ENCODE measurements around the gene LNX1. TPM values are rescaled to one million over a fixed set of nuclear protein-coding genes. Genes with fewer than 3 reads are reported as not detected.

The LNX1 gene
- total and polyA plus RNA-seq, 10 of the 15 experiments (the other 5 are each of a cell fraction or from before 2014, with no cell fraction given): 0.72 to 1.4 (median 1.0) TPM

DNA sequence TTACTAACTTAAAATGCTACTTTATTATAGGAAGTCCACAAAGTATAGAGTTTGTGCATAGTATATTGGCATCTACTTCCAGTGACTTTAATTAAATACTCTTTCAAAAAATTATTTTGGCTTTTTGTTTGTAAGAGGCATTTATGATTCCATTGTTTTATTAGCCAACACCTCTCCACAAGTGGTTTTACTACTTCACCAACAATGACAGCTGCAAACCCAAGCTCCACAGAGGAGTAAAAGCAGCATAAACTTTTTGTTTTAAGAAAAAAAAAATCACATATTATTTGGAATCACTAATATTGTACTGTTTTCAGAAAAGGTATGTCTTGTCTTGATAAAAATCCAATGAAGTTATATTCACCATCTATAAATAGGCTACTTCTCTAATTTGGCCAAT is 125.4 kb downstream of the LNX1 start (continued):
- TF ChIP-seq EP300 (IDR thresholded peaks at IDR 0.05; ENCODE audit: borderline replicate concordance in 1 of 2, control insufficient read depth in 1 of 2, low read depth in 2 of 2, low read length in 2 of 2) (no peak), GABPA (IDR thresholded peaks at IDR 0.05; ENCODE audit: low read depth) (no peak), ATF7 (IDR thresholded peaks at IDR 0.05; ENCODE audit: low read depth) (no peak), CHD1 (IDR thresholded peaks at IDR 0.05; ENCODE audit: low read depth, low read length) (no peak), NFXL1 (IDR thresholded peaks at IDR 0.05; ENCODE audit: borderline replicate concordance) (no peak), NR2C1 (IDR thresholded peaks at IDR 0.05) (no peak)

GRCh38 chr4:53465281-53465680 is 126.0 kb downstream of the LNX1 start:
- H3K36me3 ChIP-seq (ENCODE audit: control insufficient read depth in 2 of 2, insufficient read depth in 2 of 2, low read length in 1 of 2): 0 out of 4 replicates have a peak, but pooled peaks cover 0 to 3% of the 10 kb centered on the region in 2 experiments

More at GRCh38 chr4:53465281-53465680, 126.0 kb downstream of the LNX1 start:
- Histone ChIP-seq H3K4me2 (ENCODE audit: control insufficient read depth, insufficient read depth) (no peak overlapping the region), H3K4me1 (ENCODE audit: control insufficient read depth, insufficient read depth, low read length) (no peaks in the 10 kb centered on the region), H3K4me3 (no peak overlapping the region), H3K27ac (ENCODE audit: control insufficient read depth, insufficient read depth) (no peak overlapping the region), H3K79me2 (ENCODE audit: control insufficient read depth, insufficient read depth, low read length) (no peaks in the 10 kb centered on the region), H2AFZ (ENCODE audit: control insufficient read depth, low read depth, low read length) (no peak overlapping the region), H3K9me3 (replicated peaks; ENCODE audit: control insufficient read depth, insufficient read depth, low read length) (no peaks in the 10 kb centered on the region), H3K9ac (ENCODE audit: control insufficient read depth, insufficient read depth, low read length) (no peak overlapping the region), H4K20me1 (ENCODE audit: control insufficient read depth, insufficient read depth) (no peaks in the 10 kb centered on the region), H3K27me3 (replicated peaks in 1 of 2; ENCODE audit: control insufficient read depth in 2 of 2, insufficient read depth in 2 of 2, low read length in 1 of 2) (no peaks in the 10 kb centered on the region)
- RAD21 ChIA-PET (ENCODE audit: unreplicated experiment): interaction anchor here (0.6 kb wide), 1 partner anchor 184 kb away, joined by 3 read pairs; no protein-coding TSS in a partner anchor
- SMC1A ChIA-PET (ENCODE audit: uncharacterized antibody, unreplicated experiment): interaction anchor here (1.9 to 2.5 kb wide), 2 partner anchors 10 to 12 kb away, joined by 8 to 10 read pairs; no protein-coding TSS in a partner anchor
- intact Hi-C loops (cut with micrococcal nuclease; ENCODE audit: unreplicated experiment): no loop called here
- ATAC-seq: no peak
- in situ Hi-C loops (cut with MboI): no loop called here
- no peak for DNase-seq (ENCODE audit: low read depth, low spot score)
- BruUV-seq (replicated peaks): no TSS peak
- 96% methylated on average over 2 of the region's 2 CpGs for WGBS (ENCODE audit: insufficient coverage, insufficient replicate concordance, low lambda C conversion rate, missing lambda C conversion rate)
- CTCF ChIA-PET: interaction anchor here (0.8 to 1.8 kb wide), 6 partner anchors 22 to 753 kb away, joined by 3 to 5 read pairs (median 4); no protein-coding TSS in a partner anchor
- TF ChIP-seq EGR1 (IDR thresholded peaks at IDR 0.05; ENCODE audit: borderline replicate concordance in 1 of 2, low read depth in 2 of 2, low read length in 2 of 2): no peak
- TF ChIP-seq, protein P1, sequence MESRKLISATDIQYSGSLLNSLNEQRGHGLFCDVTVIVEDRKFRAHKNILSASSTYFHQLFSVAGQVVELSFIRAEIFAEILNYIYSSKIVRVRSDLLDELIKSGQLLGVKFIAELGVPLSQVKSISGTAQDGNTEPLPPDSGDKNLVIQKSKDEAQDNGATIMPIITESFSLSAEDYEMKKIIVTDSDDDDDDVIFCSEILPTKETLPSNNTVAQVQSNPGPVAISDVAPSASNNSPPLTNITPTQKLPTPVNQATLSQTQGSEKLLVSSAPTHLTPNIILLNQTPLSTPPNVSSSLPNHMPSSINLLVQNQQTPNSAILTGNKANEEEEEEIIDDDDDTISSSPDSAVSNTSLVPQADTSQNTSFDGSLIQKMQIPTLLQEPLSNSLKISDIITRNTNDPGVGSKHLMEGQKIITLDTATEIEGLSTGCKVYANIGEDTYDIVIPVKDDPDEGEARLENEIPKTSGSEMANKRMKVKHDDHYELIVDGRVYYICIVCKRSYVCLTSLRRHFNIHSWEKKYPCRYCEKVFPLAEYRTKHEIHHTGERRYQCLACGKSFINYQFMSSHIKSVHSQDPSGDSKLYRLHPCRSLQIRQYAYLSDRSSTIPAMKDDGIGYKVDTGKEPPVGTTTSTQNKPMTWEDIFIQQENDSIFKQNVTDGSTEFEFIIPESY (IDR thresholded peaks at IDR 0.05): no peak
- TF ChIP-seq SREBF1 (IDR thresholded peaks at IDR 0.05; ENCODE audit: low read length): no peak
- TF ChIP-seq MYB (IDR thresholded peaks at IDR 0.05; ENCODE audit: borderline replicate concordance, low read depth, low read length): no peak
- no peak for TF ChIP-seq RUNX3 (IDR thresholded peaks at IDR 0.05; ENCODE audit: low read length)
- no peak for TF ChIP-seq ZNF207 (IDR thresholded peaks at IDR 0.05; ENCODE audit: borderline replicate concordance)
- no peak for TF ChIP-seq RFX5 (IDR thresholded peaks at IDR 0.05; ENCODE audit: low read depth, low read length)
- TF ChIP-seq, protein P2, sequence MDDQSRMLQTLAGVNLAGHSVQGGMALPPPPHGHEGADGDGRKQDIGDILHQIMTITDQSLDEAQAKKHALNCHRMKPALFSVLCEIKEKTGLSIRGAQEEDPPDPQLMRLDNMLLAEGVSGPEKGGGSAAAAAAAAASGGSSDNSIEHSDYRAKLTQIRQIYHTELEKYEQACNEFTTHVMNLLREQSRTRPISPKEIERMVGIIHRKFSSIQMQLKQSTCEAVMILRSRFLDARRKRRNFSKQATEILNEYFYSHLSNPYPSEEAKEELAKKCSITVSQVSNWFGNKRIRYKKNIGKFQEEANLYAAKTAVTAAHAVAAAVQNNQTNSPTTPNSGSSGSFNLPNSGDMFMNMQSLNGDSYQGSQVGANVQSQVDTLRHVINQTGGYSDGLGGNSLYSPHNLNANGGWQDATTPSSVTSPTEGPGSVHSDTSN (IDR thresholded peaks at IDR 0.05; ENCODE audit: insufficient replicate concordance, low read depth, low read length): no peak
- no peak for TF ChIP-seq ZNF622 (IDR thresholded peaks at IDR 0.05)
- TF ChIP-seq POLR2A (IDR thresholded peaks at IDR 0.05; ENCODE audit: low read depth, low read length): no peak
- no peak for TF ChIP-seq TBL1XR1 (IDR thresholded peaks at IDR 0.05; ENCODE audit: low read depth, low read length)
- no peak for TF ChIP-seq SPI1 (IDR thresholded peaks at IDR 0.05; ENCODE audit: borderline replicate concordance, insufficient read depth, low read depth, low read length)
- TF ChIP-seq RBBP5 (conservative IDR thresholded peaks at IDR 0.05): no peak
- TF ChIP-seq SRF (IDR thresholded peaks at IDR 0.05; ENCODE audit: low read depth in 2 of 2, low read length in 2 of 2): no peak
- POLR2A ChIA-PET: no interaction called here
- FAIRE-seq: no peak

Data from GM12878 (cell line).